ENCODE measurements around the gene SCUBE1.

- TF ChIP-seq, protein P1, sequence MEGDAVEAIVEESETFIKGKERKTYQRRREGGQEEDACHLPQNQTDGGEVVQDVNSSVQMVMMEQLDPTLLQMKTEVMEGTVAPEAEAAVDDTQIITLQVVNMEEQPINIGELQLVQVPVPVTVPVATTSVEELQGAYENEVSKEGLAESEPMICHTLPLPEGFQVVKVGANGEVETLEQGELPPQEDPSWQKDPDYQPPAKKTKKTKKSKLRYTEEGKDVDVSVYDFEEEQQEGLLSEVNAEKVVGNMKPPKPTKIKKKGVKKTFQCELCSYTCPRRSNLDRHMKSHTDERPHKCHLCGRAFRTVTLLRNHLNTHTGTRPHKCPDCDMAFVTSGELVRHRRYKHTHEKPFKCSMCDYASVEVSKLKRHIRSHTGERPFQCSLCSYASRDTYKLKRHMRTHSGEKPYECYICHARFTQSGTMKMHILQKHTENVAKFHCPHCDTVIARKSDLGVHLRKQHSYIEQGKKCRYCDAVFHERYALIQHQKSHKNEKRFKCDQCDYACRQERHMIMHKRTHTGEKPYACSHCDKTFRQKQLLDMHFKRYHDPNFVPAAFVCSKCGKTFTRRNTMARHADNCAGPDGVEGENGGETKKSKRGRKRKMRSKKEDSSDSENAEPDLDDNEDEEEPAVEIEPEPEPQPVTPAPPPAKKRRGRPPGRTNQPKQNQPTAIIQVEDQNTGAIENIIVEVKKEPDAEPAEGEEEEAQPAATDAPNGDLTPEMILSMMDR (IDR thresholded peaks at IDR 0.05) = no peak
- no peak for TF ChIP-seq POLR2A (IDR thresholded peaks at IDR 0.05)
Observed at GRCh38 chr22:43329061-43329460, 14.1 kb downstream of the SCUBE1 start.
